GM19240 (cell line): ENCODE results near the gene CTBP2.
"Not testable (repeated sequence)": the region's sequence is repeated elsewhere in the genome, so short reads cannot be mapped to it uniquely, and the experiment has no call there.

Experiments
- DNase-seq: peaks from one replicate; pipeline ENCODE4 v3.0.0; 2011; ENCODE audit warnings: low spot score; ENCODE audit not compliant: insufficient read length

CTBP2 gene

GRCh38 chr10:125087191-125087896 is 73.0 kb downstream of the CTBP2 start:
- no peak for DNase-seq

DNA sequence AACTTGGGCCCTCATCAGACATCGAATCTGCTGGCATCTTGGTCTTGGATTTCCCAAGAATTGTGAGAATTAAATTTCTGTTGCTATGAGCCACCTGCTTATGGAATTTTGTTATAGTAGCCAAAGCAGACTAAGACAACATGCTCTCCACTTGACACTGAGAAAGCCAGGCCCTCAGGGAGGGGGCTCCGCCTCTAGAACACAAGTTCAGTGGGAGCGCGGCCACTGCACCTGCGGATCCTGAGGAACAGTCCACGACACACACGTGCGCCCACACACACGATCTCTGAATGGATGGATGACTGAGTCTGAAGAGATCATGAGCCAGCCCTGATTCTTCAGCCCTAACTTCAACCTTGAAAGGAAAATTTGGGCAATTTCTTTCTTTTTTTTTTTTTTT is 73.7 kb downstream of the CTBP2 start:
- no peak for DNase-seq

DNA sequence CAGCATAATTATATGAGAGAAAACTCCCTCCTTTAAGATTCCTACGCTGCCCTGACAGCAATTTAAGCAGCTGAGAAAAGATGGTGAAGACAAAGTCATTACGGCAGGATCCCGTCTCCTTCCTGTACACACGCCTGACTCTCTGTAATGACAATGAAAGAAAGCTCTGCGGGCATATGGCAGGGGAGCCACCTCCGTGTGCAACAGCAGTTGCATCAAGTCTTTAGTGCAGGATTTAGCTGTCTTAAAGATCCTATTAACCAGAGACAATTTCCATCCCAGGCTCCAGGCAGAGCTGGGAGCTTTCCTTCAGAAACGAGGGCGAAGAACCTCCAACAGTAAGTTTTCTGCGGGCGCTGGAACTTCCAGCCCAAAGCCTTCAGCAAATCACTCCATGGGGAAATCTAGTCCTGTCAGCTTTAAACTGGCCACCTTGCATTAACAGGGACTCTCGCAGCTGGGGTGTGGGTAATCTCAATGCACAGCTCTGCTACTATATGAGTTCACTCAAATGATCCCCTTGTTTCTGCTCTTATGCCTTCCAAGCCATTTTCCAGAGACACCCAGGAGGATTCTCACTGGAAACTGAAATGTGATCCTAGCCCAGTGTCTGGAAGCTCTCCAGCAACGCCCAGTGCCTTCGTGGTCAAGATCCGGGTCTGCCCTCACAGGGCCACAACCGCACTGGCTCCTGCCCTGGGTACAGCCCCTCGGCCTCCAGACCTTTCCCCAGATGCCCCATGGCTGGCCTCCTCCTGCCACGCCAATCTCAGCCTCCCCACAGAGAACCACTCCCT is 74.9 kb downstream of the CTBP2 start:
- no peak for DNase-seq

DNA sequence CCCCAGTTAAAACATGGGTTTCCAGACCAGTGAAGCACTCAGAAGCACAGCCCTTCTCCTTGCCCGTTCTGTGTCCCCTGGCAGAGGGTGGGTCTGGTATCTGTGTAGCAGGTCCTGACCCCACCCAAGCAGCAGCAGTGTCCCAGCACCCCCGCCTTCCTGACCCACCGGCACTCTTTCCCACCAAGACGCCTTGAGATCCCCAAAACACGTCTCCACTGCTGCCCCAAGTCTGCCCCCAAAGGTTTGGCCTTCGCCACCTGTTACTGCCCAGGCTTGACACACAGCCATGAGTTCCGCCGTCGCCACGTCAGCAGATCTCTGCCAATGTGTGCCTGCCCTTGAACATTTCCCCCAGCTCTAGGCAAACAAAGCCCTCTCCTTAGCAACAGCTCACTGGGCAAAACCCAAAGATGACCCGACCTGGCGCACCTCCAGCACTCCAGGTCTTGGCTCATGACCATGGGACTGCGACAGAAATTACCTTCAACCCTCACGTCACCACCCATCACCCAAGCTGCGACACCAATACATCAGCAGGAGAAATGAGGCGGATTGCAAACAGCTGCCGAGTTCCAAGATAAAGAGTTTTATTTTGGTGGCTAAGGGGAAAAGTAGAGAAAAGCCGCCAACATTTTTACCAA is 75.6 kb downstream of the CTBP2 start:
- no peak for DNase-seq

- no peak for DNase-seq
Observed at GRCh38 chr10:125084191-125084613, 76.2 kb downstream of the CTBP2 start.

DNA sequence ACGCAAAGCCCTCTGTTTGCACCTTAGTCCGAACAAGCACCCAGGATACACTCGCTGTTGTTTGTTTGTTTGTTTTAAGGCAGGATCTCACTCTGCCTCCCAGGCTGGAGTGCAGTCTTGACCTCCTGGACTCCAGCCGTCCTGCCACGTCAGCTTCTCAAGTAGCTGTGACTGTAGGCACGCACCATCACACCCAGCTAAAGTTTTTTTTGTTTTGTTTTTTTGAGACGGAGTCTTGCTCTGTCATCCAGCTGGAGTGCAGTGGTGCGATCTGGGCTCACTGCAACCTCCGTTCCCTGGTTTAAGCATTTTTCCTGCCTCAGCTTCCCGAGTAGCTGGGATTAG is 76.8 kb downstream of the CTBP2 start:
- DNase-seq: no peak

- DNase-seq: no peak
Observed at GRCh38 chr10:125082881-125083575, 77.3 kb downstream of the CTBP2 start.

DNA sequence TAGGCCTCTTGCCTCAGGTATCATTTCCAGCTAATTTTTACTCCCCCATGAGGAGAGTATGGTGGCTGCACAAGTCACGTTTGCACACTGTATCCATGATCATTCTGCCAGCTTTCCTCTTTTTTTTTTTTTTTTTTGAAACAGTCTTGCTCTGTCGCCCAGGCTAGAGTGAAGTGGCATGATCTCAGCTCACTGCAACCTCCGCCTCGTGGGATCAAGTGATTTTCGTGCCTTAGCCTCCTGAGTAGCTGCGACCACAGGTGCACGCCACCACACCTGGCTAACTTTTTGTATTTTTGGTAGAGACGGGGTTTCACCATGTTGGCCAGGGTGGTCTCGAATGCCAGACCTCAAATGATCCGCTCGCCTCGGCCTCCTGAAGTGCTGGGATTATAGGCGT is 77.9 kb downstream of the CTBP2 start:
- not testable (repeated sequence) for DNase-seq

GRCh38 chr10:125081931-125082330 is 78.4 kb downstream of the CTBP2 start:
- no peak for DNase-seq

- no peak for DNase-seq
Observed at GRCh38 chr10:125080984-125081383, 79.4 kb downstream of the CTBP2 start.

GRCh38 chr10:125080296-125080695 is 80.1 kb downstream of the CTBP2 start:
- DNase-seq: no peak

DNA sequence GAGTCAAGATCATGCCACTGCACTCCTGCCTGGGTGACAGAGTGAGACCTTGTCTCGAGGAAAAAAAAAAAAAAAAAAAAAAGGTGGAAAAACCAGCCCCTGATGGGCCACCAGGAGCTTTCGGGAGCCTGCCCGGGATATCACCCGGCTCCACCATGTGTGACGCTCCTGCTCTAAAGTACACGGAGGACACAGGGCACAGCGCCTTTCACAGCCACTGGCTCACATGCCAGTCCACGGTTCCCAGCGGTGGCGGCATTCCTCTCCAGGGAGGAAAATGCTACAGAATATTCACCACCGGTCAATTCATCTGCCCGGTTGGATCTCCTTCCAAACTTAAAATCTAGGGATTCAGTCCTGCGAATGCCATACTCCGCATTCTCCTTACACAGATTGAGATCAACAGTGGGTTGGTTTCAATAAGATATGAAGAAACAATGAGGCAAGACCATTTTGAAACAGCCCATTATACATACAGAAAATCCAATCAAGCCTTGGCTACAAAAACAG is 81.2 kb downstream of the CTBP2 start:
- no peak for DNase-seq

DNA sequence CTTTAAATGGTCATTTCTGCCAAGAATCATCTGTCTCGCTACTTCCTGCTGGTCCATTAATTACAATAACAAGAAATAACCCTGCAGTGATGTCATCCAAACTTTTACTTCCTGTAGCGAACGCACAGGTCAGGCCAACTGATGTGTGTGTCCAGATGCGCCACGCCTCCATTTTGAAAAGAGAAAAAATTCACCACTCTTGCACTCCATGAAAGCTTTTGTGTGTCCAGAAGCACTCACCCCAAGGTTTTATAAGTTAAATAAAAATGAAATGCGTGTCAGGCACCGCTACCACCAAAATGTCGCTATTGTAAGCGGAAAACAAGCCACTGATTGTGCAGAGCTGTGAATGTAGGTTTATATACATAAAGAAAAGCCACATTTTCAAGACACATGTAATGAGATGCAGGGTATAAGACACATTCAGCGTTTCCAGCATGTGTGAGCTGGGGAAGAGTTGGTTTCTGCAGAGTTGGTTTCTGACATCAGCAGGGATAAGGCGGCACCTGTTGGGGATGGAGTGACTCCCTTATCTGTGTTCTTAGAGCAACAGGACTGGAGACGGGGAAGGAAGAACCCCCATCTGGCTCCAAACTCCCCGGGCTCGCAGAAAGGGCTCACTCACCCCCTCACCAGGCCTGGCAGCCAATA is 83.3 kb downstream of the CTBP2 start:
- DNase-seq: no peak

DNA sequence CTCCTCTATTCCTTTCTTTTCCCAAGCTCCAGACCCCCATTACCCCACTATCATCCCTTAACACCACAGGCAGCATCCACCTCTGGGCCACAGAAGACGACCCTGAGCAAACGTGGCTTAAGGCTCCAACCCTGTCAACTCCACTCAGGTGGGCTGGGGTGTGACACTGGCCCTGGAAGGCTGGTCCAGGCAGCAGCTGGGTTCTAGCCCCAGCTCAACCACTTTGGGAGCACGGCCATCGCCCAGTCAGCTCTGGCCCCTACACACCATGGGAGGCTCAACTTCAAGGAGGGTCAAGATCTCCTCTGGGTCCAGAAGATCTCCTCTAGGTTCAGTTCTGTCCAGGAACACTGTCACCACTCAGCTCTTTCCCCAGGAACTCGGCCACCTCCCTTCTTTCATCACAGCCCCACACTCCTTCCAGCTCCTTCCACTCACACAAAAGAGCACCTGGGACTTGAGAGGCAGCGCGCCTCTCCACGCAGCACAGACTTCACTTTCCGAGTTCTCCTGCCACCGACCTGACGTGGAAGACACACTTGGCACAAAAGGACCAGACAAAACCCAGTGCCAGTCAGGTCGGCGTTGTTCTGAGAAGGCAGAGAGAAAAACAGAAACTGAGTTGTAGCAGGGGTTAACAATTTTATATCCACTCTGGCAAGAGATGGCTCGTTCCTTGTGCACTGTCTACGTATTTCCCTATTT is 84.1 kb downstream of the CTBP2 start:
- no peak for DNase-seq

DNA sequence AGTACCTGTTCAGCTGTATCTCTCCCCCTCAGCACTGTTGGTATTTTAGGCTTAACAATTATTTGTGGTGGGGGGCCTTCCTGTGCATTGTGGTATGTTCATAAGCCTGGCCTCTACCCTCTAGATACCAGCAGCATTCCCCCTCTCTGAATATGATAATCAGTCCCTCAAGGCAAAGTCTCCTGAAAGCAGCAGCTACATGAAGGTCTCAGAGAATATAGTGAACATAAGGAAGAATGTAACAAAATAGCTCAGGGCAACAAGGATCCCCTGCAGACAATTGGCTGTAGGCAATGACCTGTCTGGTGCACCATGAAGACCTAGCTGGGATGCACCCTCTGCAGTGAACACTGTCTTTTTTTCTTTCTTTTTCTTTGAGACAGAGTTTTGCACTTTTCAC is 86.4 kb downstream of the CTBP2 start:
- no peak for DNase-seq

GRCh38 chr10:125072794-125073193 is 87.6 kb downstream of the CTBP2 start:
- DNase-seq: no peak

DNA sequence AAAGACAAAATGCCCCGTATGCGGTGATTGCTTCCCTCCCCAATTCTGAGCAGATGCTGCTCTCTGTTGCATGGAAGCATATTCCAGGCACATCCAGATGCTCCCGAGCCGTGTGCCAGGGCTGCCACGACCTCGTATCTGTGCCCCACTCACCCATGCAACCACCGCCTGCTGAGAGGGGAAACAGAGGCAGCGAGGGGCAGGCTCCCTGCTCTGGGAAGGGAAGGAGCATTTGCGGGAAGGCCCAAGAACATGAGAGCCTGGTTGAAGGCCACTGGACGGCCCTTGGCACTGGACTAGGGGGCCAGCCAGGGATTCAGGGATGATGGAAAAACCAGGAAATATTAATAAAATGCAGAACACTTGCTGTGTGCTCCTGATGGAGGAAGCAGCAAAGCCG is 89.4 kb downstream of the CTBP2 start:
- no peak for DNase-seq

- DNase-seq: no peak
Observed at GRCh38 chr10:125068406-125068805, 92.0 kb downstream of the CTBP2 start.

DNA sequence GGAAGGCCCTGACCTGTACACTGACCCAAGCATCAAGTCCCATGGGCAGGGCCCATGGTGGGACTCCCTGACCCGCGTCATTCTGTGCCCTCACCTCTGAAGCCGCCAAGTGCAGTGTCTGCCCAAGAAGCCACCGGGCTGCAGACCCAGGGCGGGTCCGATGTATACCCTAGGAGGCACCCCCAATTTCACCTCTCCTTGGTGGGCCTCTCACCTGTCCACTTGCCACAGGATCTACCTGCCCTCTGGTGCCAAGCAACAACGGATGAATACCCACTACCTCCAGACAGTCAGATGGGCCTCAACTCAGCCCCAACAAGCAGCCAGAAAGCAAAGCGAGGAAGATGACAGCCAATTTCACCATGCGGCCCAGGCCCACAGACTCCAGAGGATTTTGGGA is 92.6 kb downstream of the CTBP2 start:
- no peak for DNase-seq

DNA sequence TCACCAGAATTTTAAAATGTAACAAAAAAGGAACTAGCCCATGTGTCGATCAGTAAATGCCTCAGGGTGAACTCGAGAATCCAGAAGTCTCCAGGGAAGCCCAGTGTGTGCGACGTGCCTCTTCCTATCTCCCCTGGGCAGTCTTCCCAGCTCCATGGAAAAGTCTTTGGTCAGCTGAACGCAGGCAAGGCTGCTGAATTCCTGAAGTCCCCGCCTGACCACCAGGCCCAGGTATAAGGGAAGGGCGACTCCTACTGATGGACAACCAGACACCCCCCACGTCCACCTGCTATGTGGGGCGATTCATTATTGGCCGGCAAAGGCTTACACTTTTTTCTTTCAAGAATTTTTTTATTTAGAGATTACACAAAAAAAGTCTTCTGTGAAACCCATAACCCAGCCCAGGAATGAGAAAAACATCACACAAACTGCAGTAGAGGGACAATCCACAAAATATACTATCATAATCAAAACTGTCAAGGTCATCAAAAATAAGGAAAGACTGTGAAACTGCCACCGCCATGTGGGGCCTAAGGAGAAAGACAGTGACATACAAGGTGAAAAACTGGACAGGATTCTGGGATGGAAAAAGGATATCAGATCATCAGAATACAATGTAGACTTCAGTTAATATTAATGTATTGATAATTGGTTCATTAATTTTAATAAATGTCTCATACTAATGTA is 93.5 kb downstream of the CTBP2 start:
- no peak for DNase-seq
